ENCODE results near the gene PLPP2.
A peak's percentile ranks its signal among the peaks of the same experiment; 100 is the strongest.
"Not testable (repeated sequence)": the region's sequence is repeated elsewhere in the genome, so short reads cannot be mapped to it uniquely, and the experiment has no call there.

PLPP2 gene

DNA sequence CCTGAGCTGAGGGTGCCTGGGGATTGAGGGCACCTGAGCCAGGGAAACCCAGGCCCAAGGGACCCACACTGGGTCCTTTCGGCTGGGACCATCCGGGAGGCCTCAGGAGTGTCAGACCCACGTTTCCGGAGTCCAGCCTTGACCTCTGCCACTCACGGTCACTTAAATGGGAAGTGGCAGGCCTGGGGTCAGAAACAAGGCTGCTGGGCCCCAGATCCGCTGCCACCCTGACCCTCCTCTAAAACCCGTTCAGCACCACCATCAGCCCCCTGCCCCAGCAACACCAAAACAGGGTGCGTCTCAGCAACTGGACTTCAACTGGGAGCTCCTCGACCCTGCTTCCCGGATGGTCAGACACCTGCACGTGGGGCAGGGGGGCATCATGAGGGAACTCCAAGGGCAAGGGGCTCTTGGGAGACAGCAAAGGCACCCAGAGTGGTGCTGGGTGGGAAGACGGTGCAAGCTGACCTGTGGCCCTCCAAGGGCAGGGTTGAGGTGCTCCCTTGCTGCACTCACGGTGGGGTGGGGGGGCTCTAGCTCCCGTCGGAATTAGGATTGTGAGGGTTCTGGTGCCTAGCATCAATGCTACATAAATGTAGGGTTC lies 1.2 kb upstream of the PLPP2 start:
- DNase-seq: no peak

DNA sequence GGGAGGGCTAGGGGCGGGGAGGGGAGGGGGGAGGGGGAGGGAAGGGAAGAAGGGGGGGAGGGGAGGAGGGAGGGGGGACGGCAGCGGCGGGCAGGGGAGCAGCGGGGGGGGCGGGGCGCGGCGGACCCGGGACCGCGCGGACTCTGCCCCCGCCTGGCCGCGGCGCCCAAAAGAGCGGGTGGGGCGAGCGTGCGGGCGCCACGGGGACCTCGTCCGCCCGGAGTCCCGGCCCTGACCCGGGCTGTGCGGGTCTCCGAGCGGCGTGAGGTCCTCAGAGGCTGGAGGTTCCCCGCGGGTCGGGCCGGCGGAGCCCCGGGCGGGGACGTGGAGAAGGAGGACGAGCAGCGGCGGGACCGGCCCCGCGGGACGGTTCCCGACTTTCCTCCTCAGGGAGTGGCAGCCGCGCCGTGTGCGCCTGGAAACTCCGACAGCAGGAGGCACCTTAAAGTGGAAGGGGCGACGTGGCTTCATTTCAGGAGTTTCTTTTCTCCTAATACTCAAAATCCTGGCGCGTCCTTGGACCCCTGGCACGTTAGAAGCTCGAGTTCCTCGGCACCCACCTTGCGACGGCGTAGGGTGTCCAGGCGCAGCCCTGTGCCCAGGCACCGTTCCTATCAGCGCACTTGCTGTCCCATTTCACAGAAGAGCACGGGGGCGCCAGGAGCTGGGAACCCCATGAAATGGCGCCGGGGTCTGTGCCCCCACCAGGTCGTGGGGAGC lies 518 bp upstream of the PLPP2 start:
- DNase-seq: no peak

DNA sequence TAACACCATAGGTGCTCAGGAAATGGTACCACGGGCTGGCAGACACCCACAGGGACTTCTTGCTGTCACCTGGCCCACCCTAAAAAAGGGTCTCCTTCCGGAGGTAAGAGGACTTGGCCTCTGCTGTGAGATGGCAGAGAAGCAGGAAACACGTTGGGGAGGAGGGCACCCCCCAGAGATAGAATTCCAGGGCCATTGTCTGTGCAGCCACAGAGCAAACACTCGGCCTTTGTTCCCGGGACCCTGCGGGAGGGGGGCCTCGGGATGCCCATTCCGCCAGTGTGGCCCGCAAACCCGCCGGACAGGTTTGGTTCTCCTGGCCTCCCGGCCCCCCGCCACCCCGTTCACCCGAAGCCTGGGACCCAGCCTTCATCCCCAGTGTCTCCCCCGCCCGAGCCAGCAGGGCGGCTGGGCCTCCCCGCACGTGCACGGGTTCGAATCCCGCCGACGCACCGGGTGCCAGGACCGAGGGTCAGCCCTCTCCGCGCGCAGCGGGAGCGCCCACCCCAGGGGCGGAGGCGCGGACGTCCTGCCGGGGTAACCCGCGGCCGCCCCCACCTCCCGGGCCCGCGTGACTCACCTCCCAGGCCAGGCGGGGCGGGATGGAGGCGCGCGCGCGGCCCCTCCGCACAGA lies 714 bp downstream of the PLPP2 start:
- no peak for DNase-seq

DNA sequence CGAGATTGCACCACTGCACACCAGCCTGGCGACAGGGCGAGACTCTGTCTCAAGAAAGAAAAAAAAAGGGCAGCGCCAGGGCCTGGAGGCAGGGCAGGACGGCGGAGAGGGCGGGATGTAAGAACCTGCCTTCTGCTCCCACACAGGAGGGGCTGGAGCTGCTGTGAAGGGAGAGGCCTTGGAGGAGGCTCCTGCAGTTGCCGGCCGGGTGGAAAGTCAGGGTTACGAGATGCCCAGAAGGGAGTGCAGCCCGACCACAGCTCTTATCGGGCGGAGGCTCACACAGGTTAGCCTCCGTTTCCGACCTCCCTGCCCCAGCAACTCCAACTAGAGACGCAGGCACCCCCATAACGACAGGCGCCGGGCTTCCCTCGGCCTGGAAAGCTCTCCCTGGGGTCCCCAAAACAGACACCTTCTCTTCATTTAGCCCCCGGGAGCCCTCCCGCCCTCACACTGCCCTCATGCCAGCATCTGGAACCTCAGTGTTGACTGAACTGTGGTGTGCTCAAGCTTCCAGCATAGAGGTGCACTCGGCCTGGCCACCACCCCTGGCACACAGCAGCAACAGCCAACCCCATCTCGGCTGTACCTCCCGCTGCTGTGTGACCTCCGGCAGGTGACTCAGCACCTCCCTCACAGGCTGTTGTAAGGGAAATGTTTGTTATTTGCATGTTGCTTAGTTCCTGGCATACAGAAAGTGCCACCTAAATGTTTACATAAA lies 1.4 kb downstream of the PLPP2 start:
- DNase-seq: no peak

- DNase-seq: no peak
Observed at GRCh38 chr19:288911-289310, 2.3 kb downstream of the PLPP2 start.

DNA sequence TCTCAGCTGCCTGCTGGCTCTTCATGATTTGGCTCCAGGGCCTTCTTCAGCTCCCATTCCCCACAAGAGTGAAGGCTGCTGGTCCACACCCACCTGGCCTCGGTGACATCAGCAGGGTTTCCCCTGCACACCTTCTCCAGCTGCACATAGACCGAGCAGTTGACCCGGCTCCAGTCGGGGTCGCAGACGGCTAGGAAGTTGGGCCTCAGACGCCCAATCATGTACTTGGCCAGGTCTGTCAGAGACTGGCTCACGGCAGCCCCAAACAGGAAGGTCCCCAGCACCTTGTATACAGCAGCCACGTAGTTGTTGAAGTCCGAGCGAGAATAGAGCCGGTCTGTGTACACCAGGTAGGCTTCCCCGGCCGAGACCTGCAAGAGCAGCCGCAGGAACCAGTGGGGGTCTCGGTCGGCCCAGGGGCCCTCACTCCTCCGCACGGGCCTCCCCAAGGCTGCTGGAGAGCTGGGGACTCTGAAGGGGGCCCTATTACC lies 3.8 kb downstream of the PLPP2 start:
- no peak for DNase-seq

- DNase-seq: no peak
Observed at GRCh38 chr19:283395-283794, 7.8 kb downstream of the PLPP2 start.

- DNase-seq: no peak
Observed at GRCh38 chr19:282501-282900, 8.7 kb downstream of the PLPP2 start.

GRCh38 chr19:281992-282391 lies 9.2 kb downstream of the PLPP2 start:
- DNase-seq: no peak

DNA sequence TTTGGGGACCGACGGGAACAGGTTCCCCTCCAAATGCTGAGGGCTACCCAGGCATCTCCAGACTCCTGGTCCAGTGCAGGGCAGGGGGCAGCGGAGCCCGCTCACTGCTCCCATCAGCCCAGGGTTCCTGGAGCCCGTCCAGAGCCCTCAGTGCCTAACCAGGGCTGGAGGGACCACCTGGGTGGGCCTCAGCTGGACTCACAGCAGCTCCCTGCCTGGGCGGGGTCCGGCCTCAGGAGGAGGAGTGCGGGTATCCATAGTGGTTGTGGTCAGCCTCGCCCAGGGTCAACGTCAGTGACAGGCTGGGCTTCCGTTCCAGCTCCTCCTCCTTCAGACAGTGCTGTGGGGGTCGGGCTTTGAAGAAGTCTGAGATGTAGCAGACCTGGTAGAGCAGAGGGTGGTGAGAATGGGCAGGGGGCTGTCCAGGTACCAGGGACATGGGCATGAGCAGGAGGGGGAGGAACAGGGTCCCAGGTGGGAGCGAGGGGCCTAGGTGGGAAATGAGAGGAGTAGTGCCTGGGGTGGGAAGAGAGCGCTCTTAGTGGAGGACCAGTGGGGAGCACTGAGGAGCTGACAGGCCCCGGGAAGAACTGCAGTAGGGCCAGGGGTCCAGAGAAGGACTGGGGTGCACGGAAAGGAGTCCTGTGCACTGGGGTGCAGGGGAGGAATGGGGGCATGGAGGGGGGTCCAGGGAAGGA lies 9.9 kb downstream of the PLPP2 start:
- DNase-seq: no peak

DNA sequence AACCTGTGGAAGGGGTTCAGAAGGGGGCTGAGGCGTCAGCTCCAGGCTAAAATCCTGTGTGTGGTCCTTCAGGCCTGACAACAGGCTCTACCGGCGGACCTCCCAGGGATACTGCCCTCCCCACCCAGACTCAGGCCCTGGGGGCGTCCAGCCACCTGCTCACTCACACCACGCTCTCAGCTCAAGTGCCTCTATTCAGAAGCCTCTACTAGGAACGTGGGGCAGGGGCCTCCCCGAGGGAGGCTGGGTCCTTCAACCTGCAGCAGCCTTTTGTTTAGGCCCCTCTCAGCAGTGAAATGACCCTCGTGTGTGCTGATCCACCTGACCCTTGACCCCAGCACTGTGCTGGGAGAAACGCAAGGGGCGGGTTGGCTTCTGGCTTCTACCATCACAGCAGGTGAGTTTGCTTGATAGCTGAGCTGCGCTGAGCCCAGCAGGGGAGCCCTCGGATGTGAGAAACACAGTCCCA lies 10.6 kb downstream of the PLPP2 start:
- DNase-seq: no peak

GRCh38 chr19:279656-280055 lies 11.5 kb downstream of the PLPP2 start:
- DNase-seq: no peak

GRCh38 chr19:279231-279630 lies 12.0 kb downstream of the PLPP2 start:
- no peak for DNase-seq

DNA sequence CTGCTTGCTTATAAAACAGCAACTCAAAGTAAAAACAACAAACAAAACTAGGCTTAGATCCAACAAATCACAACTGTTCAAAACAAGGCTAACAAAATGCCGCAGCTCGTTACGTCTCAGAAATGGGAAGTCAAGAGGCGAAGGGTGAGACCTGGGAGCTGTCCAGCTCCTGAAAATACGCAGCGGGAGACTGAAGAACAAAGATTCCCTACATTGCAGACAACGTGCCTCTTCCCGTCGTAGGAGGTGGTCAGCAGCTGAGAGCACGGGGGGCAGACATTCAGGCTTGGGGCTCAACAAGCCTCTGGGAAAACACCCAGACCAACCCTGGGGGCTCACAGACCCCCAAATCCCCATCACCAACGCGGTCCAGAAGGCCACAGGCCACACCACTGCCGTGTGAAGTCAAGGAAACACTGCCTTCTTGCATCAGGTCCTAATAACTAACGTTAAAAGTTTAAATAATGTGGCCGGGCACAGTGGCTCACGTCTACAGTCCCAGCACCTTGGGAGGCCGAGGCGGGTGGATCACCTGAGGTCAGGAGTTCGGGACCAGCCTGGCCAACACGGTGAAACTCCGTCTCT lies 13.5 kb downstream of the PLPP2 start:
- DNase-seq: peak; percentile 12

- no peak for DNase-seq
Observed at GRCh38 chr19:277131-277530, 14.1 kb downstream of the PLPP2 start.

GRCh38 chr19:275958-276646 lies 15.1 kb downstream of the PLPP2 start:
- no peak for DNase-seq

DNA sequence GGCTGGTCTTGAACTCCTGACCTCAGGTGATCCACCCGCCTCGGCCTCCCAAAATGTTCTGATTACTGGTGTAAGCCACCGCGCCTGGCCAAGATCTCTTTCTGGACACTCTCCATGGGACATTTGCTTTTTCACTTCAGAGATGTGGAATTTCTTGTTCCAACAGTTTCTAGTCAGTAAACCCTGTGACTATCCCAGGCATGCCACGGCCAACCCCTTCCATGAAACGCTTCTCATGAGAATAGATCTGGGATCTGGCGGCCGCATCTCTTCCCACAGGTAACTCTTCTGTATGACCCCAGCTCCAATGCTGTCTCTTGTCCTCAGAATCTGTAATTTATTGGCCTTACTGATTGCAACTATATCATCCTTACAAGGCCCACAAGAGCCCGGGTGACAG lies 16.2 kb downstream of the PLPP2 start:
- DNase-seq: no peak

GRCh38 chr19:273393-273792 lies 17.8 kb downstream of the PLPP2 start:
- DNase-seq: no peak

GRCh38 chr19:271856-272255 lies 19.3 kb downstream of the PLPP2 start:
- no peak for DNase-seq

DNA sequence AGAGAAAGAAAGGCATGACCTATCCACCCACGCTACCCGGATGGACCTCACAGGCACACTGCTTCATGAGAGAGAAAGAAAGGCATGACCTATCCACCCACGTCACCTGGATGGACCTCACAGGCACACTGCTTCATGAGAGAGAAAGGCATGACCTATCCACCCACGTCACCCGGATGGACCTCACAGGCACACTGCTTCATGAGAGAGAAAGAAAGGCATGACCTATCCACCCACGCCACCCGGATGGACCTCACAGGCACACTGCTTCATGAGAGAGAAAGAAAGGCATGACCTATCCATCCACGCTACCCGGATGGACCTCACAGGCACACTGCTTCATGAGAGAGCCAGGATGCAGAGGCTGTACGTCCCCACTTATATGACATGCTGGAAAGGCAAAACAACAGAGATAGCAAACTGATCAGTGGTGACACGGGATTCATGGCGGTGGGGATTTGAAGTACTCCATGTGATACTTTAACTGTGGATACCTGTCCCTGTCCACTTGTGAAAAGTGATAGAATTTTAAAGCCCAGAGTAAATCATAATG lies 20.4 kb downstream of the PLPP2 start:
- not testable (repeated sequence) for DNase-seq

- no peak for DNase-seq
Observed at GRCh38 chr19:269241-269640, 22.0 kb downstream of the PLPP2 start.
